ENCODE measurements around the gene NXPH2. TPM values are rescaled to one million over a fixed set of nuclear protein-coding genes. Genes with fewer than 3 reads are reported as not detected.

The NXPH2 gene
- total RNA-seq, 1 experiment from 2014 or later, result 1.8 TPM

DNA sequence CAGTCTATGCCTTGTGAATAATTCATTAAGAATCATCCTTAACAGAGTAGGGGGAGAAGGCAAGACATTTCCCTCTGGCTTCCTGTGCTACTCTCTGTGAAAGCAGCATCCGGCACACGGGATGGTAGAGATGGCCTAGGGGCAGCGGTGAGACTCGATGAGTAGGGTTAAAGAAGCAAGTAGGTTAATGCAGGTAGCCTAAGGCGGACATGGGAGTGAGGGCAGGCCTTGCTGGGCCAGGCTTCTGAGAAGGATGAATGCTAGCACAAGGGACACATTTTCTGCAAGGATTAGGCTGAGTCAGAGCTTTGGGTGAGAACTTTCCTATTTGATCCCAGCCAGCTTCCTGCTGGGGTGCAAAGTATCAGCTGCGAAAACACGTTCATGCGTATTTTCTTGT lies 80.8 kb downstream of the NXPH2 start:
- no peak overlapping the region for H2BK120ac ChIP-seq (ENCODE audit: low read depth, low read length, poor library complexity, severe bottlenecking)
- TF ChIP-seq, protein P1, sequence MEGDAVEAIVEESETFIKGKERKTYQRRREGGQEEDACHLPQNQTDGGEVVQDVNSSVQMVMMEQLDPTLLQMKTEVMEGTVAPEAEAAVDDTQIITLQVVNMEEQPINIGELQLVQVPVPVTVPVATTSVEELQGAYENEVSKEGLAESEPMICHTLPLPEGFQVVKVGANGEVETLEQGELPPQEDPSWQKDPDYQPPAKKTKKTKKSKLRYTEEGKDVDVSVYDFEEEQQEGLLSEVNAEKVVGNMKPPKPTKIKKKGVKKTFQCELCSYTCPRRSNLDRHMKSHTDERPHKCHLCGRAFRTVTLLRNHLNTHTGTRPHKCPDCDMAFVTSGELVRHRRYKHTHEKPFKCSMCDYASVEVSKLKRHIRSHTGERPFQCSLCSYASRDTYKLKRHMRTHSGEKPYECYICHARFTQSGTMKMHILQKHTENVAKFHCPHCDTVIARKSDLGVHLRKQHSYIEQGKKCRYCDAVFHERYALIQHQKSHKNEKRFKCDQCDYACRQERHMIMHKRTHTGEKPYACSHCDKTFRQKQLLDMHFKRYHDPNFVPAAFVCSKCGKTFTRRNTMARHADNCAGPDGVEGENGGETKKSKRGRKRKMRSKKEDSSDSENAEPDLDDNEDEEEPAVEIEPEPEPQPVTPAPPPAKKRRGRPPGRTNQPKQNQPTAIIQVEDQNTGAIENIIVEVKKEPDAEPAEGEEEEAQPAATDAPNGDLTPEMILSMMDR (conservative IDR thresholded peaks at IDR 0.05), result no peak
- H3K27ac Mint-ChIP-seq, result peak overlapping the region in 2 of 3 experiments; percentile 86 to 95; a peak in 4 of 7 replicates
- no peak overlapping the region for H3K56ac ChIP-seq (ENCODE audit: insufficient read length, low read depth, low read length)
- H3K79me1 ChIP-seq (ENCODE audit: insufficient read depth, low read depth, low read length, poor library complexity, severe bottlenecking), result no peaks in the 10 kb centered on the region
- H4K20me1 ChIP-seq (ENCODE audit: control insufficient read depth, insufficient read depth, insufficient read length), result no peaks in the 10 kb centered on the region
- H2BK20ac ChIP-seq (ENCODE audit: low read depth, low read length, poor library complexity, severe bottlenecking), result no peak overlapping the region
- WGBS (ENCODE audit: extremely low coverage, insufficient read length, low lambda C conversion rate), result no CpG with 5 or more reads among the region's 8 CpGs
- H3K23me2 ChIP-seq (ENCODE audit: insufficient read length, low read depth, low read length, poor library complexity, severe bottlenecking), result no peaks in the 10 kb centered on the region
- H3K79me2 ChIP-seq (ENCODE audit: insufficient read depth, low read length), result no peaks in the 10 kb centered on the region
- no peak overlapping the region for H3K14ac ChIP-seq (ENCODE audit: insufficient read depth, low read length)
- H3K4ac ChIP-seq (ENCODE audit: low read depth, low read length), result no peak overlapping the region
- H3T11ph ChIP-seq (ENCODE audit: low read length), result no peak overlapping the region
- DNase-seq, result peak; percentile 68
- H2BK12ac ChIP-seq (ENCODE audit: insufficient read length, low read depth, low read length), result no peak overlapping the region
- peaks cover 14 to 16% of the 10 kb centered on the region in 2 experiments for H3K4me1 Mint-ChIP-seq
- H3K4me1 ChIP-seq (ENCODE audit: insufficient read depth, low read length), result no peaks in the 10 kb centered on the region
- H3K9ac ChIP-seq (ENCODE audit: extremely low read depth, insufficient read length, low read length), result no peak overlapping the region
- no peak overlapping the region for H3K4me3 Mint-ChIP-seq
- no peak overlapping the region for H2AK5ac ChIP-seq (ENCODE audit: insufficient read length, low read length)
- H2AFZ ChIP-seq (ENCODE audit: low read length), result no peak overlapping the region
- H3K36me3 Mint-ChIP-seq (ENCODE audit: insufficient read depth in 1 of 3, low read depth in 3 of 3), result no peaks in the 10 kb centered on the region
- no peak overlapping the region for H3K27ac ChIP-seq (ENCODE audit: insufficient read length, low read depth, low read length)
- no peak overlapping the region for H2BK5ac ChIP-seq (ENCODE audit: insufficient read length, low read length)
- H4K5ac ChIP-seq (ENCODE audit: insufficient read length, low read depth, low read length), result no peak overlapping the region
- no peak overlapping the region for H3K18ac ChIP-seq (ENCODE audit: insufficient read length, low read depth, low read length)
- H2BK15ac ChIP-seq (ENCODE audit: low read depth, low read length), result no peak overlapping the region
- no peak overlapping the region for H4K91ac ChIP-seq (ENCODE audit: insufficient read length, low read depth, low read length)
- no peak overlapping the region for H3K23ac ChIP-seq (ENCODE audit: insufficient read length, low read depth, low read length)
- H4K8ac ChIP-seq (replicated peaks; ENCODE audit: insufficient read length, low read depth, low read length), result no peak overlapping the region
- H3K27me3 Mint-ChIP-seq (ENCODE audit: low read depth), result no peaks in the 10 kb centered on the region
- H3K27me3 ChIP-seq (ENCODE audit: insufficient read depth, low read length), result no peaks in the 10 kb centered on the region
- no peaks in the 10 kb centered on the region for H3K9me3 ChIP-seq (ENCODE audit: control insufficient read depth, low read depth, low read length)
- no peaks in the 10 kb centered on the region for H3K9me3 Mint-ChIP-seq
- no peak overlapping the region for H3K4me2 ChIP-seq (ENCODE audit: insufficient read depth, insufficient read length, low read length)
